Activated CD8-positive, alpha-beta T cell treated with anti-CD3 and anti-CD28 coated beads for 36 hours (primary cell): ENCODE data around the gene FAM78B. TPM values are rescaled to one million over a fixed set of nuclear protein-coding genes. Genes with fewer than 3 reads are reported as not detected.

Experiments used
- ATAC-seq: fragments of 200-7000 bp; cut with Tn5 transposase; one replicate; pipeline ENCODE4 v1.10.0; 2021; ENCODE audit warnings: mild to moderate bottlenecking, moderate library complexity
- CTCF ChIA-PET: fragments of 350-600 bp; sonication (Branson Sonifier 250); formaldehyde crosslinking; loops from one replicate; lab custom pipeline; 2021; ENCODE audit warnings: antibody characterized with exemption; lab: Charles Lee
- POLR2A ChIA-PET: fragments of 350-600 bp; sonication (Branson Sonifier 250); formaldehyde crosslinking; loops from one replicate; lab custom pipeline; 2021; ENCODE audit warnings: antibody characterized with exemption; lab: Charles Lee
- DNase-seq: peaks from one replicate; pipeline ENCODE4 v3.0.0-alpha.2; 2020
- H3K27ac Mint-ChIP-seq: one replicate; pipeline ENCODE4 v1.8.0; 2021; ENCODE audit warnings: mild to moderate bottlenecking, mixed read lengths
- H3K27me3 Mint-ChIP-seq: one replicate; pipeline ENCODE4 v1.8.0; 2021; ENCODE audit warnings: mixed read lengths
- H3K36me3 Mint-ChIP-seq: one replicate; pipeline ENCODE4 v1.8.0; 2021; ENCODE audit warnings: low read depth, mixed read lengths
- H3K4me1 Mint-ChIP-seq: one replicate; pipeline ENCODE4 v1.8.0; 2021; ENCODE audit warnings: low read depth, mixed read lengths
- H3K4me3 Mint-ChIP-seq: one replicate; pipeline ENCODE4 v1.8.0; 2021; ENCODE audit warnings: mild to moderate bottlenecking, moderate library complexity, mixed read lengths
- H3K9me3 Mint-ChIP-seq: one replicate; pipeline ENCODE4 v1.8.0; 2021; ENCODE audit warnings: mixed read lengths
- CTCF ChIP-seq: fragments of 200-600 bp; IDR thresholded peaks from one replicate; pipeline ENCODE4 v1.8.0; 2022; ENCODE audit warnings: antibody characterized with exemption, mild to moderate bottlenecking
- intact Hi-C: fragments of 100-400 bp; cut with micrococcal nuclease; formaldehyde crosslinking; loops from one replicate; pipeline ENCODE4 v1.10.0; 2022
- total RNA-seq, 2 experiments: library from RNA; stranded (reverse); gene quantifications; one replicate each; pipeline ENCODE4 v1.2.3, GENCODE V29; 2021

FAM78B gene
- total RNA-seq, 2 experiments from 2014 or later = 0.20 TPM; not detected in 1

GRCh38 chr1:166063701-166064100 lies 103.1 kb downstream of the FAM78B start:
- CTCF ChIA-PET = interaction anchor here (1.2 kb wide), 1 partner anchor 15 kb away, joined by 3 read pairs; no protein-coding TSS in a partner anchor
- POLR2A ChIA-PET = no interaction called here
- TF ChIP-seq CTCF = no peak
- H3K27ac Mint-ChIP-seq = no peak overlapping the region
- H3K27me3 Mint-ChIP-seq = peaks cover 3% of the 10 kb centered on the region
- no peak for ATAC-seq
- no peak overlapping the region for H3K4me3 Mint-ChIP-seq
- H3K36me3 Mint-ChIP-seq = no peaks in the 10 kb centered on the region
- no peaks in the 10 kb centered on the region for H3K4me1 Mint-ChIP-seq
- DNase-seq = no peak
- intact Hi-C loops = no loop called here
- no peaks in the 10 kb centered on the region for H3K9me3 Mint-ChIP-seq

GRCh38 chr1:166062421-166063070 lies 104.3 kb downstream of the FAM78B start:
- POLR2A ChIA-PET = no interaction called here

GRCh38 chr1:166057650-166058049 lies 109.2 kb downstream of the FAM78B start:
- intact Hi-C loops = no loop called here
- H3K27me3 Mint-ChIP-seq = peaks cover 6% of the 10 kb centered on the region
- POLR2A ChIA-PET = interaction anchor here (0.6 kb wide), 1 partner anchor 171 kb away, joined by 4 read pairs; no protein-coding TSS in a partner anchor
- TF ChIP-seq CTCF = no peak
- DNase-seq (no peak), ATAC-seq (no peak)
- no peaks in the 10 kb centered on the region for H3K4me1 Mint-ChIP-seq
- no peaks in the 10 kb centered on the region for H3K9me3 Mint-ChIP-seq
- no peaks in the 10 kb centered on the region for H3K36me3 Mint-ChIP-seq
- CTCF ChIA-PET = no interaction called here
- H3K4me3 Mint-ChIP-seq = no peak overlapping the region
- no peak overlapping the region for H3K27ac Mint-ChIP-seq

More at GRCh38 chr1:166062421-166063070, 104.3 kb downstream of the FAM78B start:
- H3K27me3 Mint-ChIP-seq = peaks cover 5% of the 10 kb centered on the region
- ATAC-seq (no peak), DNase-seq (no peak)
- H3K4me3 Mint-ChIP-seq = no peak overlapping the region
- intact Hi-C loops = no loop called here
- no peaks in the 10 kb centered on the region for H3K9me3 Mint-ChIP-seq
- no peaks in the 10 kb centered on the region for H3K4me1 Mint-ChIP-seq
- no peaks in the 10 kb centered on the region for H3K36me3 Mint-ChIP-seq
- H3K27ac Mint-ChIP-seq = no peak overlapping the region
- CTCF ChIA-PET = no interaction called here
- TF ChIP-seq CTCF = no peak

GRCh38 chr1:166053395-166053794 lies 113.4 kb downstream of the FAM78B start:
- no peak overlapping the region for H3K27ac Mint-ChIP-seq
- intact Hi-C loops = no loop called here
- no peak for TF ChIP-seq CTCF
- ATAC-seq (no peak), DNase-seq (no peak)
- H3K9me3 Mint-ChIP-seq = no peaks in the 10 kb centered on the region
- ChIA-PET CTCF (no interaction called here), POLR2A (no interaction called here)
- no peaks in the 10 kb centered on the region for H3K36me3 Mint-ChIP-seq
- H3K4me1 Mint-ChIP-seq = no peaks in the 10 kb centered on the region
- H3K27me3 Mint-ChIP-seq = peaks cover 3% of the 10 kb centered on the region
- no peak overlapping the region for H3K4me3 Mint-ChIP-seq

GRCh38 chr1:166040202-166040997 lies 126.4 kb downstream of the FAM78B start:
- ATAC-seq (no peak), DNase-seq (no peak)
- Mint-ChIP-seq H3K9me3 (no peaks in the 10 kb centered on the region), H3K4me3 (no peak overlapping the region), H3K4me1 (no peaks in the 10 kb centered on the region), H3K27ac (no peak overlapping the region), H3K27me3 (peaks cover 10% of the 10 kb centered on the region), H3K36me3 (no peaks in the 10 kb centered on the region)
- POLR2A ChIA-PET = no interaction called here
- intact Hi-C loops = no loop called here
- CTCF ChIA-PET = interaction anchor here (1.5 kb wide), 1 partner anchor 438 kb away, joined by 4 read pairs; no protein-coding TSS in a partner anchor
- TF ChIP-seq CTCF = no peak
